T-helper 1 cell treated with Interleukin-12 subunit alpha and Interleukin-12 subunit beta and Interleukin-4 antibody, amounts not matched to agents 30 μg/mL and 1 μg/mL, for 36 hours (primary cell): ENCODE results near the gene PLEKHA8.

Experiments
- H3K27ac Mint-ChIP-seq: one replicate; pipeline ENCODE4 v1.8.0; 2021; ENCODE audit warnings: mild to moderate bottlenecking, mixed read lengths
- H3K27me3 Mint-ChIP-seq: one replicate; pipeline ENCODE4 v1.8.0; 2021; ENCODE audit warnings: low read depth, mixed read lengths
- H3K36me3 Mint-ChIP-seq: one replicate; pipeline ENCODE4 v1.8.0; 2021; ENCODE audit warnings: low read depth, mixed read lengths
- H3K4me1 Mint-ChIP-seq: one replicate; pipeline ENCODE4 v1.8.0; 2021; ENCODE audit warnings: low read depth, mixed read lengths
- H3K4me3 Mint-ChIP-seq: one replicate; pipeline ENCODE4 v1.8.0; 2021; ENCODE audit warnings: mild to moderate bottlenecking, moderate library complexity, mixed read lengths
- H3K9me3 Mint-ChIP-seq: one replicate; pipeline ENCODE4 v1.8.0; 2021; ENCODE audit warnings: mixed read lengths

The PLEKHA8 gene

DNA sequence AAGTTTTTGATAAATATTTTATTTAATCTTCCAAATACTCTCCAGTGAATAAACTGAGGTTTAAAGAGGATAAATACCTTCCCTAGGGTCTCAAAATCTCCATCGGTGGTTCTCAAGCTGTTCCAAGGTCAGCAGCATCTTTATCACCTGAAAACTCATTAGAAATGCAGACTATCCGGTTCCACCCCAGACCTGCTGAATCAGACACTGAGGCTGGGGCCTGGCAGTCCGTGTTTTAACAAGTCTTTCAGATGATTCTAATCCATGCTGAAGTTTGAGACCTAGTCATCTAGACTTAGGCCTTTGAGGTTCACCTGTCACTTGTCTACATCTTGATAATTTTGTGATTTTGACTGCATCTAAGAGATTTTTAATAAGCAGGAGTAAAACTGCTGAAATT lies 37.5 kb downstream of the PLEKHA8 start:
- no peaks in the 10 kb centered on the region for H3K27me3 Mint-ChIP-seq
- peaks cover 2% of the 10 kb centered on the region for H3K4me1 Mint-ChIP-seq
- H3K27ac Mint-ChIP-seq: no peak overlapping the region
- H3K36me3 Mint-ChIP-seq: no peaks in the 10 kb centered on the region
- H3K9me3 Mint-ChIP-seq: no peaks in the 10 kb centered on the region
- H3K4me3 Mint-ChIP-seq: no peak overlapping the region

- H3K4me3 Mint-ChIP-seq: no peak overlapping the region
- peaks cover 2% of the 10 kb centered on the region for H3K4me1 Mint-ChIP-seq
- no peaks in the 10 kb centered on the region for H3K27me3 Mint-ChIP-seq
- H3K9me3 Mint-ChIP-seq: no peaks in the 10 kb centered on the region
- H3K36me3 Mint-ChIP-seq: peaks cover 4% of the 10 kb centered on the region
- H3K27ac Mint-ChIP-seq: no peak overlapping the region
These were observed 38.5 kb downstream of the PLEKHA8 start for GRCh38 chr7:30066687-30067086.

GRCh38 chr7:30068117-30068516 lies 39.9 kb downstream of the PLEKHA8 start:
- no peaks in the 10 kb centered on the region for H3K9me3 Mint-ChIP-seq
- H3K36me3 Mint-ChIP-seq: peaks cover 4% of the 10 kb centered on the region

DNA sequence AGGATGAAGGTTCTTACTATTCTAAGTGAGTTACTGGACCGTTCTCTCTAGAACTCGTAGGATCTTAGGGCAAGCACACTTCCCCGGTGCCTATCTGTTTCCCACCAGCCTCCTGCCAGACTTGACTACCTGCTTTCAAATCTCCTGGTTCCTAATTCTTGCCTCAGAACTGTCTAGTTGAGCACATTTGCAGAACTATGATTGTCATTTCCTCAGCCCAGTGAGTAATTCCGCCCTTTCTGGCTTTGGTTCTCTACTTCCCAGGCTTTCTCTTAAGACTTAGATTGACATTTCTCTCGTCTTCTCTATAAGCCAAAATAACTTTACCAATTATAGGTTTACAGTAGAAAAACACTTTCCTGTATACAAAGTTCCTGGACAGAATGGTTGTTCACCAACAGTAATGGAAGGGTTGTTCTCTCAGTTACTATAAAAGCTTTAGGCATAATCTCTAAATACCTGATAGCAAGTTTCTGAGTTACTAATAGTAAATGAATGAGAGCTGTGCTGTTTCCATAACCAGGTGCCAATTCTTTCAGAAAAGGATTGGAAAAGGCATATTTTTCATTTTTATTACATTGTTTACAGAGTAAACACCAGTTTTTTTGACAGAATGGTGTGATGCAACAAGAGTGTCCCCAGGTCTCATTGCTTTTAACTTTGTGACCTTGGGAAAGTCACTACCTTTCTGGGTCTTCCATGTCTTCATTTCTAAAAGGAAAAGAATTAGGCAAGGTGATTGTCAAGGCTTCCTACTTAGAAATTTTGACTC lies 41.1 kb downstream of the PLEKHA8 start:
- H3K27me3 Mint-ChIP-seq: no peaks in the 10 kb centered on the region
- no peaks in the 10 kb centered on the region for H3K9me3 Mint-ChIP-seq
- H3K27ac Mint-ChIP-seq: no peak overlapping the region
- H3K4me3 Mint-ChIP-seq: no peak overlapping the region
- H3K4me1 Mint-ChIP-seq: no peaks in the 10 kb centered on the region
- peaks cover 4% of the 10 kb centered on the region for H3K36me3 Mint-ChIP-seq

More at GRCh38 chr7:30068117-30068516, 39.9 kb downstream of the PLEKHA8 start:
- no peaks in the 10 kb centered on the region for H3K27me3 Mint-ChIP-seq
- H3K4me3 Mint-ChIP-seq: no peak overlapping the region
- H3K4me1 Mint-ChIP-seq: no peaks in the 10 kb centered on the region
- no peak overlapping the region for H3K27ac Mint-ChIP-seq

GRCh38 chr7:30070052-30070451 lies 41.8 kb downstream of the PLEKHA8 start:
- Mint-ChIP-seq H3K27ac (no peak overlapping the region), H3K4me3 (no peak overlapping the region), H3K36me3 (peaks cover 4% of the 10 kb centered on the region), H3K27me3 (no peaks in the 10 kb centered on the region), H3K9me3 (no peaks in the 10 kb centered on the region), H3K4me1 (no peaks in the 10 kb centered on the region)

GRCh38 chr7:30072735-30073134 lies 44.5 kb downstream of the PLEKHA8 start:
- H3K4me1 Mint-ChIP-seq: no peaks in the 10 kb centered on the region
- peaks cover 4% of the 10 kb centered on the region for H3K36me3 Mint-ChIP-seq
- no peak overlapping the region for H3K4me3 Mint-ChIP-seq
- H3K27me3 Mint-ChIP-seq: no peaks in the 10 kb centered on the region
- H3K9me3 Mint-ChIP-seq: no peaks in the 10 kb centered on the region
- H3K27ac Mint-ChIP-seq: no peak overlapping the region

DNA sequence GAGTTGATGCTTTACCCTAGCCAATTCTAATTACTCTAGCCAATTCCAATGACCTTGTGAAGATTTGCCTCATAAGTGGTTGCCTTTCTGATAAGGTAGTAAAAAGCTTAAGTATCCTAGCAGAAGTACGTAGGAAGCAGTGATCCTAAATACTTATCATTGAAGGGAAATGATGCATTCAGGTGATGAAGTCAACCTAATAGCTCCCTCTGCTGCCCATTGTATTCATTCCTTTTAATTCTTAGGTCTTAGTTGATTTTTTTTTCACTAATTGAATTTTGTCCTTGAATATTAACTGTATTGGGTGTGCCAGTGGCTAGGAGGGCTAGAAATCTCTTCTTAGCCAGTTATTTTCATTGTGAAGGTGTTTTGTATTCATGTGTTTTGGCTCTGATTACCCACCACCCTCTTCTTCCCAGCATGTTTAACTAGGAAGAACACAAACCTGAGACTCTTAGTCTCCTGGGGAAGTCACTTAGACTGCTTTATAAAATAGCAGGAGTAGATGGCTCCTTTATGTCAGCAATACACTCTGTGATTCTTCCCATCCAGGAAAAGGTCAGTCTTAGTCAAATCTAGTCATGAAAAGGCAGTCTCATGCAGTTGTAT lies 46.3 kb downstream of the PLEKHA8 start:
- no peaks in the 10 kb centered on the region for H3K4me1 Mint-ChIP-seq
- no peaks in the 10 kb centered on the region for H3K27me3 Mint-ChIP-seq
- no peaks in the 10 kb centered on the region for H3K9me3 Mint-ChIP-seq
- no peak overlapping the region for H3K27ac Mint-ChIP-seq
- peaks cover 5% of the 10 kb centered on the region for H3K36me3 Mint-ChIP-seq
- no peak overlapping the region for H3K4me3 Mint-ChIP-seq

DNA sequence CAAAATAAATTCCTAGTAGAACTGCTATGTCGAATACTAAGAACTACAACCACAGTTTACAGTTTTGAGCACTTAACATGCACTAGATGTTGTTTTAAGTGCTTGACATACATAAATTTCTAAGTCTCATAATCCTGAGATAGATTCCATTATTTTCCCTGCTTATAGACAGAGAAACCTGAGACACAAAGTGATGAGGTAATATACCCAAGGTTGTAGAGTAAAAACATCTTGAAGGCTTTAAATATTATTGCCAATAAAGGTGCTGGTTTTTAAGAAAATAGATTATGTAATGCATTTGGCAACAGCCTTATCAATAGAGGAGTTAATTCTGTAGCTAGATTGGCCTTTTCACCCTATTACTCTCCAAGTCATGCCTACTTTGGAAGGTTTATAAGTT lies 48.2 kb downstream of the PLEKHA8 start:
- Mint-ChIP-seq H3K27me3 (no peaks in the 10 kb centered on the region), H3K36me3 (peaks cover 2% of the 10 kb centered on the region), H3K4me3 (no peak overlapping the region), H3K9me3 (no peaks in the 10 kb centered on the region), H3K27ac (no peak overlapping the region), H3K4me1 (no peaks in the 10 kb centered on the region)

DNA sequence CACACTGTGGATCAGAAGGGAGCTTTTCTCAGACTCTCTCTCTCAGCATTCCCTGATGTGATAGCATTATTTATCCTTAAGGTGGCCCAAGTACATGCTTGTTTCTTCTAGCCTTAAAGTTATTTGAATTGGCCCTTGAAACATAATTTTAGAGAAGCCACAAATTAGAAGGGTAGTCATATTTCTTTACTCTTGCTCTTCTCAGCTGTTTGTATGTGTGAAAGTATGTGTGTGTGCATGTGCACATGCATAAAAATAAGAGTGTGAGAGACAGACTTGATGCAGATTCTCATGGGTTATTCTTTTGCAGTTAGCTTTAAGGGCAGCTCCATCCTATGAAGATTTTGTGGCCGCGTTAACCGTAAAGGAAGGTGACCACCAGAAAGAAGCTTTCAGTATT lies 50.1 kb downstream of the PLEKHA8 start:
- H3K27me3 Mint-ChIP-seq: no peaks in the 10 kb centered on the region
- peaks cover 2% of the 10 kb centered on the region for H3K36me3 Mint-ChIP-seq
- no peaks in the 10 kb centered on the region for H3K4me1 Mint-ChIP-seq
- H3K4me3 Mint-ChIP-seq: no peak overlapping the region
- no peak overlapping the region for H3K27ac Mint-ChIP-seq
- no peaks in the 10 kb centered on the region for H3K9me3 Mint-ChIP-seq

DNA sequence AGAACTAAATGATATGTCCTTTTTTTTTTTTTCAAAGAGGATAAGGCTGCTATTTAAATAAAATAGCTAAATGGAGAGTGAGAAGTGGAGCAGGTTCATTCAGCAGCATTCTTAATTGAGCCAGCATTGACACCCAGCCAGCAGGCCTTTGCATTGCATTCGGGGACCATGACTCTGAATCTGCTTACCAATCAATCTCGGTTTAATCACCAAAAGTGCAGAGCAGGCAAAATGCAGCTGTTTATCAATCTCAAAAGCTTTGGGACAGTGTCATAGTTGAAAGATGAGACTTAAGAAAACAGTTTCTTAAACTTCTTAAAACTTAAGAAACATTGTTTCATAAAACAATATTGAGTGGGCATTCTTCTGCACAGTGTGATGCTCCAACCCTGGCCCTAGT lies 51.7 kb downstream of the PLEKHA8 start:
- H3K27ac Mint-ChIP-seq: no peak overlapping the region
- H3K9me3 Mint-ChIP-seq: no peaks in the 10 kb centered on the region
- peaks cover 2% of the 10 kb centered on the region for H3K36me3 Mint-ChIP-seq
- H3K4me1 Mint-ChIP-seq: no peaks in the 10 kb centered on the region
- no peaks in the 10 kb centered on the region for H3K27me3 Mint-ChIP-seq
- no peak overlapping the region for H3K4me3 Mint-ChIP-seq

DNA sequence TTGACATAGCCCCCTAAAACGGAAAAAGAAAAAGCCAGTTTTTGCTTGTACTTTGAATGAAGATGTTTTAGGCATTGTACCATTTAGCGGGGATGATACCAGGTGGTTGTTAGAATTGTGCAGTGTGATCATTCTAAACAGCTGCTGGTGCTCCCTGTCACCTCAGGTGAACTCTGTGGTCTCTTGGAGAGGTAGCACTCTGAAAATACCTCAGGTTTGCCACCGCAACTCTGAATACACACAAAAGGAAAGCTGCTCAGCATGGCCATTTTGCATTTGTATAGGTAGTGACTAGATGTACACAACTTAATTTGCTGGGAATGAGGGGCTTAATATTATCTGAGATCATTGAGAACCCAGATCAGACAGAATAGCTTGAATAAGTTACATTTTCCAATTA lies 52.6 kb downstream of the PLEKHA8 start:
- Mint-ChIP-seq H3K9me3 (no peaks in the 10 kb centered on the region), H3K27me3 (no peaks in the 10 kb centered on the region), H3K36me3 (peaks cover 2% of the 10 kb centered on the region), H3K4me3 (no peak overlapping the region), H3K4me1 (no peaks in the 10 kb centered on the region), H3K27ac (no peak overlapping the region)

DNA sequence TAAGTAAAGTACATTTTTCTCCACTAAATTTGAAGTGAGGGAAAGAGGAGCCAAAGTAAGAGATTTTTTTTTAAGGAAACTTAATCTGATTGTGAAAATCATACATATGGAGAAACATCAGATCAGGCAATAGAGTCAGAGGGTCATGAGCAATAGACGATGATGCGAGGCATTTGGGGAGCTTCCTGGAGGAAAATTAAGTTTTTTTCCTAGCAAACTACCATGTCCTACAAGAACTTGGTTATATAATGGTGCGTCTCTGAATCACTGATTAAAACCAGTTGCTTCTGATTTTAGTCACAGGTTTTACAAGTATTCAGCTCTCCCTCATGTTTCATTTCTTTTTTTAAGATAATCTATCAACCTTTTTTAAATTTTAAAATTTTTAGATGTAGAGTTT lies 54.5 kb downstream of the PLEKHA8 start:
- no peaks in the 10 kb centered on the region for H3K27me3 Mint-ChIP-seq
- H3K36me3 Mint-ChIP-seq: peaks cover 2% of the 10 kb centered on the region
- H3K4me1 Mint-ChIP-seq: no peaks in the 10 kb centered on the region
- H3K27ac Mint-ChIP-seq: no peak overlapping the region
- H3K9me3 Mint-ChIP-seq: no peaks in the 10 kb centered on the region
- H3K4me3 Mint-ChIP-seq: no peak overlapping the region

GRCh38 chr7:30083334-30083733 lies 55.1 kb downstream of the PLEKHA8 start:
- Mint-ChIP-seq H3K36me3 (peaks cover 2% of the 10 kb centered on the region), H3K4me1 (no peaks in the 10 kb centered on the region)

DNA sequence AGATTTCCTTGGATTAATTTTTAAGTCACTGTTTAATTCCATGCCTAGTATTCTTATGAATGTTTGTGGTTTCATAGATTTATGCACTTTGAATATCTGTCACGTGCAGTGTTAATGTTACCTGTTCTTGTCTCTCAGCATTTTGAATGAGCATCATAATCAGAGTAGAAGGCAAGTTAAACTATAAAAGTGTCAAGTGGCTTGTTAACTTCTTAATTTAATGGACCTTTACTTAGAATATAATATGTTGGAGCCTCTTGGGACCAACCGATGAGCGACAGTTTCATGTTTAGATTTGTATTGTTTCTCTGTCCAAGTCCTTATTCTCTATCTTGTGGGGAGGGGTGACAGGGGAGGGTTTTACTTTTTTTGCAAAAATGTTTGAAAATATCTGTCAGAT lies 56.0 kb downstream of the PLEKHA8 start:
- no peak overlapping the region for H3K4me3 Mint-ChIP-seq
- H3K27ac Mint-ChIP-seq: no peak overlapping the region
- no peaks in the 10 kb centered on the region for H3K36me3 Mint-ChIP-seq
- no peaks in the 10 kb centered on the region for H3K9me3 Mint-ChIP-seq
- H3K27me3 Mint-ChIP-seq: no peaks in the 10 kb centered on the region
- no peaks in the 10 kb centered on the region for H3K4me1 Mint-ChIP-seq

More at GRCh38 chr7:30083334-30083733, 55.1 kb downstream of the PLEKHA8 start:
- no peaks in the 10 kb centered on the region for H3K27me3 Mint-ChIP-seq
- no peaks in the 10 kb centered on the region for H3K9me3 Mint-ChIP-seq
- no peak overlapping the region for H3K27ac Mint-ChIP-seq
- no peak overlapping the region for H3K4me3 Mint-ChIP-seq

DNA sequence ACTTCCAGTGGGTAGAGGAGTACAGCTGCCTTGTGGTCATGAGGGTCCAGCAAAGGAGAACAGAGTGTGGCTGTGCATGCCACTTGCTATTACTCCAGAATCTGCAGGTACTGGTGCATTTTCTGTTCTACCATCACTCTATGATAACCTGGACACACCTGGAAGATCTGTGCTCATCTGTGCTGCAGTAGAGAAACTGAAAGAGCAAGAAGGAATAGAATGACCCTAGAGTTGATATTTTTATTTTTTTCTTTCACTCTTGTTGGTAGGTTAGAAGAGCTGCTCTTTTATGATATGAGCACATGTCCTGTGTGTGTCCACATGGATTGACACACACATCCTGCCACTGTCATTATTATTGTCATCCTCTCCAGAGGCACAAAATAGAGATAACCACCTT lies 58.3 kb downstream of the PLEKHA8 start:
- no peaks in the 10 kb centered on the region for H3K27me3 Mint-ChIP-seq
- H3K4me1 Mint-ChIP-seq: no peaks in the 10 kb centered on the region

More for the DNA sequence above, 58.3 kb downstream of the PLEKHA8 start:
- no peaks in the 10 kb centered on the region for H3K36me3 Mint-ChIP-seq
- H3K9me3 Mint-ChIP-seq: no peaks in the 10 kb centered on the region
- H3K4me3 Mint-ChIP-seq: no peak overlapping the region
- H3K27ac Mint-ChIP-seq: no peak overlapping the region
